HG03342 (cell line): ENCODE results near the gene HIVEP1.
"Not testable (repeated sequence)": the region's sequence is repeated elsewhere in the genome, so short reads cannot be mapped to it uniquely, and the experiment has no call there.

Source experiments
- ATAC-seq: cut with Tn5 transposase; IDR thresholded peaks from one replicate; pipeline ENCODE4 v1.9.1; 2021; ENCODE audit warnings: mild to moderate bottlenecking, moderate library complexity; ENCODE audit not compliant: unreplicated experiment

HIVEP1 gene

DNA sequence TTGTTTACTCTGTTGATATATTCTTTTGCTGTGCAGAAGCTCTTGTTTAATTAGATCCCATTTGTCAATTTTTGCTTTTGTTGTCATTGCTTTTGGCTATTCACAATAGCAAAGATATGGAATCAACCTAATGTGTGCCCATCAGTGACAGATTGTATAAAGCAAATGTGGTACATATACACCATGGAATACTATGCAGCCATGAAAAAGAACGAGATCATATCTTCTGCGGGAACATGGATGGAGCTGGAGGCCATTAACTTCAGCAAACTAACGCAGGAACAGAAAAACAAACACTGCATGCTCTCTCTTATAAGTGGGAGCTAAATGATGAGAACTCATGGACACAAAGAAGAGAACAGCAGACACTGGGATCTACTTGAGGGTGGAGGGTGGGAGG lies 164.7 kb downstream of the HIVEP1 start:
- not testable (repeated sequence) for ATAC-seq

GRCh38 chr6:12178521-12178920 lies 166.4 kb downstream of the HIVEP1 start:
- no peak for ATAC-seq

GRCh38 chr6:12181481-12181880 lies 169.4 kb downstream of the HIVEP1 start:
- no peak for ATAC-seq

DNA sequence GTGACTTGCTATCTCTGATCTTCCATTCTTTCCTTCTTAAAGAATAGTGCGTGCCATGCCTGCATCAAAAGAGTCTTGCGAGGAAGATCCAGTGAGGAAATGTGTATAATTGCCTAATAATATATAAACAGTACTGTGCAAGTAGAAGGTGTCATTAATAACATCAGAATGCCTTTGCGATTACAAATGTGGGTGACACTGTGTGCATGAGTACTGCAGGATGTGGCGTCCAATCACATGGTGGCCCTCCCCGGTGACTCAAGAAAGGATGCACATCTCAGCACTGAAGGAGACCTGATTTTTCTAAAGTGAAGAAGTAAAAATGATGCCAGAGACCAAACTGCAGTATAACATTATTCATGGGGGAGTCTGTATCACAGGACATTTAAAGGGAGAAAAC lies 170.6 kb downstream of the HIVEP1 start:
- ATAC-seq, result no peak

DNA sequence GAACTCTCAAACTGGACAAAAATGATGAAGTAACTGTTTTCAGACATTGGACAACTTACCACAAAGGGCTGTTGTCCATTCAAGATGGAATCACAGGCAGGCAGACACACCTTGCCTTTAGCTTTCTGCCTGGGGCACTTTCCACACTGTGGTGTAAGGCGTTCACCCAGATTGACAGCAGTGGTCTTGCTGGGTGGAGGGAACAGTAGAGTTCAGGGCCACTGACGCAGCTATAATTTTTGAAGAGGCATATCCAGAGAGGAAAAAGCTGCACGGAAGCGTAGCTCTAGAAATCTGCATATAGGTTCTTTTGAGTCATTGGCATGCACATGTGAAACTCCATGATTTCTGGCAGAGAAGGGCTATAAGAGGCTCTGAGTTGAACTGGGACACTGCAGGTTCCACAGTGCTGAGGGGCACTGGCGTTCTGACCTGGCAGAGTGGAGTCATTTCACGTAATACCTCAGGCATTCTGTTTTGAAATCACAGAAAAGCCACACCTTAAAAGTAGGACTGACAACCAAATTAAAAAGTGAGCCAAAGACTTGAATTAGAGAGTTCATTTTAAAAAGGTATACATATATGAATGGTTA lies 173.1 kb downstream of the HIVEP1 start:
- no peak for ATAC-seq

GRCh38 chr6:12186528-12186927 lies 174.4 kb downstream of the HIVEP1 start:
- no peak for ATAC-seq

GRCh38 chr6:12189150-12189549 lies 177.0 kb downstream of the HIVEP1 start:
- ATAC-seq, result no peak

- no peak for ATAC-seq
Measured at GRCh38 chr6:12189661-12190060, 177.5 kb downstream of the HIVEP1 start.

DNA sequence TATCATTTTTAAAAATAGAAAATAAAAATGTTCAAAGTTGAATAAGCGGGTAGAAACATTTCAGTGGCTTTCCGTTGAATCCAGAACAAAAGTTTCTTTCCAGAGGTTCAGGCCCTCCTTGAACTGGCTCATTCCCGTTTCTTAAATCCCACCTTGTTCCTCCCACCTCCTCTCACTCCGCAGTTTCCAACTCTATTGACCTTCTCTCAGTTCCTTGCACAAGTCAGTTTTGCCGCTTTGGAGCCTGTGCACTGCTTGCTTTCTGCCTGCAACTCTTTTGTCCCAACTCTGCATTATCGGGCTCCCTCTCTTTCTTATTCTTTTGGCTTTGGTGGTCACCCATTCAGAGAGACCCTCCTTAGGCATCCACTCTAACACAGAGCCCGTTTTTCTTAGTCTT lies 178.1 kb downstream of the HIVEP1 start:
- no peak for ATAC-seq

- ATAC-seq, result no peak
Measured at GRCh38 chr6:12196326-12196936, 184.3 kb downstream of the HIVEP1 start.

DNA sequence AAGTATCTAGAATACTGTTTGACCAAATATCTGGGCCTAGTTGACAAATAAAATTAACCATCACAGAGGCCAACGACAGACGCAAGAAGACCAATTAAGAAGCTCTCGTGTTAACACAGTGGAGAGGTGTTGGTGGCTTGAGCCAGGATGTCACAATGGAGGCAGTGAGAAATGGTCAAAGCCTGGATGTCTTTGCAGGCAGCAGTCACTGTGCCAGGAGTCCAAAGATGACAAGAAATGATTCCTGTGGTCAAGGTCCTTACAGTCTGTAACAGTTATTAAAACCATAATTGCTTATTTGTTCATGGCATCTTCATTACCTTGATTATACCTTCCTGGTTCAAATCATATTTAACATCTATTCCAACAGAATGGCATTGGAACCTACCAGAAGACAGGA lies 186.7 kb downstream of the HIVEP1 start:
- no peak for ATAC-seq

- no peak for ATAC-seq
Measured at GRCh38 chr6:12200015-12200564, 188.0 kb downstream of the HIVEP1 start.

- ATAC-seq, result no peak
Measured at GRCh38 chr6:12200761-12201160, 188.6 kb downstream of the HIVEP1 start.

- ATAC-seq, result no peak
Measured at GRCh38 chr6:12203001-12203400, 190.9 kb downstream of the HIVEP1 start.

GRCh38 chr6:12208190-12208589 lies 196.1 kb downstream of the HIVEP1 start:
- no peak for ATAC-seq

- ATAC-seq, result no peak
Measured at GRCh38 chr6:12208673-12209072, 196.6 kb downstream of the HIVEP1 start.
